ENCODE data around the gene SMCP.

Gene SMCP

GRCh38 chr1:152884966-152885624 lies 7.0 kb downstream of the SMCP start:
- H3K4me3 ChIP-seq (ENCODE audit: low read depth, low read length): no peak overlapping the region
- peak; percentile 55 for DNase-seq (ENCODE audit: low read depth)

GRCh38 chr1:152886085-152886484 lies 8.0 kb downstream of the SMCP start:
- DNase-seq (ENCODE audit: low read depth): no peak
- no peak overlapping the region for H3K4me3 ChIP-seq (ENCODE audit: low read depth, low read length)

- no peak for DNase-seq (ENCODE audit: low read depth)
- H3K4me3 ChIP-seq (ENCODE audit: low read depth, low read length): no peak overlapping the region
Measured at GRCh38 chr1:152886758-152887409, 8.8 kb downstream of the SMCP start.

- no peak overlapping the region for H3K4me3 ChIP-seq (ENCODE audit: low read depth, low read length)
- DNase-seq (ENCODE audit: low read depth): no peak
Measured at GRCh38 chr1:152888126-152888525, 10.0 kb downstream of the SMCP start.

- no peak for DNase-seq (ENCODE audit: low read depth)
- H3K4me3 ChIP-seq (ENCODE audit: low read depth, low read length): no peak overlapping the region
Measured at GRCh38 chr1:152899027-152899426, 20.9 kb downstream of the SMCP start.

GRCh38 chr1:152899883-152900282 lies 21.8 kb downstream of the SMCP start:
- DNase-seq (ENCODE audit: low read depth): no peak
- no peak overlapping the region for H3K4me3 ChIP-seq (ENCODE audit: low read depth, low read length)

GRCh38 chr1:152901631-152902030 lies 23.5 kb downstream of the SMCP start:
- no peak for DNase-seq (ENCODE audit: low read depth)

GRCh38 chr1:152902636-152903035 lies 24.5 kb downstream of the SMCP start:
- no peak overlapping the region for H3K4me3 ChIP-seq (ENCODE audit: low read depth, low read length)
- DNase-seq (ENCODE audit: low read depth): no peak

More at GRCh38 chr1:152901631-152902030, 23.5 kb downstream of the SMCP start:
- no peak overlapping the region for H3K4me3 ChIP-seq (ENCODE audit: low read depth, low read length)

GRCh38 chr1:152904688-152905440 lies 26.7 kb downstream of the SMCP start:
- H3K4me3 ChIP-seq (ENCODE audit: low read depth, low read length): no peak overlapping the region
- no peak for DNase-seq (ENCODE audit: low read depth)

- H3K4me3 ChIP-seq (ENCODE audit: low read depth, low read length): no peak overlapping the region
- peak; percentile 26 for DNase-seq (ENCODE audit: low read depth)
Measured at GRCh38 chr1:152906023-152906565, 28.0 kb downstream of the SMCP start.

GRCh38 chr1:152907686-152908601 lies 29.8 kb downstream of the SMCP start, which contains the start of gene IVL:
IVL (plus strand) TSS chr1:152908546; CDS start chr1:152909798, 1,252 bp downstream.
- no peak within 1 kb of the TSS for H3K4me3 ChIP-seq (ENCODE audit: low read depth, low read length)
- DNase-seq (ENCODE audit: low read depth): peak; percentile 7

GRCh38 chr1:152909206-152909605 lies 31.1 kb downstream of the SMCP start:
- DNase-seq (ENCODE audit: low read depth): no peak
- H3K4me3 ChIP-seq (ENCODE audit: low read depth, low read length): no peak overlapping the region

GRCh38 chr1:152912471-152912870 lies 34.3 kb downstream of the SMCP start:
- DNase-seq (ENCODE audit: low read depth): no peak
- no peak overlapping the region for H3K4me3 ChIP-seq (ENCODE audit: low read depth, low read length)

- no peak for DNase-seq (ENCODE audit: low read depth)
- H3K4me3 ChIP-seq (ENCODE audit: low read depth, low read length): no peak overlapping the region
Measured at GRCh38 chr1:152912900-152913299, 34.8 kb downstream of the SMCP start.

- H3K4me3 ChIP-seq (ENCODE audit: low read depth, low read length): no peak overlapping the region
- DNase-seq (ENCODE audit: low read depth): no peak
Measured at GRCh38 chr1:152917794-152918193, 39.7 kb downstream of the SMCP start.

GRCh38 chr1:152919071-152919470 lies 40.9 kb downstream of the SMCP start:
- no peak for DNase-seq (ENCODE audit: low read depth)
- H3K4me3 ChIP-seq (ENCODE audit: low read depth, low read length): no peak overlapping the region

- no peak for DNase-seq (ENCODE audit: low read depth)
- H3K4me3 ChIP-seq (ENCODE audit: low read depth, low read length): no peak overlapping the region
Measured at GRCh38 chr1:152924191-152924590, 46.1 kb downstream of the SMCP start.

GRCh38 chr1:152926091-152926490 lies 48.0 kb downstream of the SMCP start:
- peak; percentile 4 for DNase-seq (ENCODE audit: low read depth)

GRCh38 chr1:152928671-152929070 lies 50.5 kb downstream of the SMCP start:
- no peak overlapping the region for H3K4me3 ChIP-seq (ENCODE audit: low read depth, low read length)
- DNase-seq (ENCODE audit: low read depth): no peak

More at GRCh38 chr1:152926091-152926490, 48.0 kb downstream of the SMCP start:
- no peak overlapping the region for H3K4me3 ChIP-seq (ENCODE audit: low read depth, low read length)
